RPMI7951 (cell line): ENCODE data around the gene HOXB5. TPM values are rescaled to one million over a fixed set of nuclear protein-coding genes. Genes with fewer than 3 reads are reported as not detected.

ENCODE experiments used
- DNase-seq: peaks from one replicate; pipeline ENCODE4 v3.0.0-alpha.2; 2012; ENCODE audit warnings: low read depth
- total RNA-seq: library from RNA; depleted of rRNA; stranded (reverse); fragments of >200 nt; shearing (Covaris generic); gene quantifications from 2 replicates; pipeline ENCODE4 v1.2.3, GENCODE V29; 2014; rRNA removed

HOXB5 gene
- 0.10 and 0.24 TPM in 2 replicates for total RNA-seq

GRCh38 chr17:48593126-48593829 is at the start of gene HOXB5:
TSS of gene HOXB5 (minus strand) at chr17:48593779. CDS start at chr17:48593682, 97 bp downstream.
- DNase-seq = no peak

GRCh38 chr17:48642843-48643696 is 49.5 kb upstream of the HOXB5 start:
- no peak for DNase-seq

GRCh38 chr17:48642059-48642842 is 48.7 kb upstream of the HOXB5 start:
- no peak for DNase-seq

- no peak for DNase-seq
Measured at GRCh38 chr17:48641541-48642058, 48.0 kb upstream of the HOXB5 start.

GRCh38 chr17:48640858-48641180 is 47.2 kb upstream of the HOXB5 start:
- no peak for DNase-seq

GRCh38 chr17:48639982-48640857 is 46.6 kb upstream of the HOXB5 start:
- peak; percentile 42 for DNase-seq

GRCh38 chr17:48639136-48639535 is 45.6 kb upstream of the HOXB5 start:
- peak; percentile 20 for DNase-seq

GRCh38 chr17:48637323-48638260 is 44.0 kb upstream of the HOXB5 start:
- DNase-seq = peak; percentile 88

- peak; percentile 79 for DNase-seq
Measured at GRCh38 chr17:48636177-48637018, 42.8 kb upstream of the HOXB5 start.

GRCh38 chr17:48634493-48635208 is 41.1 kb upstream of the HOXB5 start:
- DNase-seq = no peak

- DNase-seq = no peak
Measured at GRCh38 chr17:48633266-48633677, 39.7 kb upstream of the HOXB5 start.

- DNase-seq = no peak
Measured at GRCh38 chr17:48632579-48633265, 39.1 kb upstream of the HOXB5 start.

- DNase-seq = no peak
Measured at GRCh38 chr17:48631693-48632578, 38.4 kb upstream of the HOXB5 start.

GRCh38 chr17:48630925-48631692 is 37.5 kb upstream of the HOXB5 start:
- DNase-seq = no peak

- DNase-seq = no peak
Measured at GRCh38 chr17:48630009-48630924, 36.7 kb upstream of the HOXB5 start.
